Spinal cord (tissue), 10 donors: ENCODE measurements around the gene CDC40. TPM values are rescaled to one million over a fixed set of nuclear protein-coding genes. Genes with fewer than 3 reads are reported as not detected.

Experiments used
- DNase-seq, 6 donors: peaks; one replicate each; pipeline versions ENCODE4 v3.0.0 to v3.0.0-alpha.2; 2013 to 2015; ENCODE audit warnings: low spot score in 6 of 6, low read depth in 4 of 6
- H3K27ac ChIP-seq: one replicate; pipeline ENCODE4 v1.5.1; 2013; ENCODE audit warnings: low read depth, low read length, control low read depth
- H3K27me3 ChIP-seq: one replicate; pipeline ENCODE4 v1.6.1; 2013; ENCODE audit warnings: low read length; ENCODE audit not compliant: control insufficient read depth, insufficient read depth
- H3K36me3 ChIP-seq: one replicate; pipeline ENCODE4 v1.6.1; 2013; ENCODE audit warnings: low read length; ENCODE audit not compliant: control insufficient read depth, insufficient read depth
- H3K4me1 ChIP-seq: one replicate; pipeline ENCODE4 v1.6.1; 2013; ENCODE audit warnings: low read length; ENCODE audit not compliant: control insufficient read depth, insufficient read depth
- H3K4me3 ChIP-seq: one replicate; pipeline ENCODE4 v1.5.1; 2013; ENCODE audit warnings: low read depth, low read length, control low read depth
- H3K9me3 ChIP-seq: one replicate; pipeline ENCODE4 v1.6.1; 2013; ENCODE audit warnings: low read length; ENCODE audit not compliant: control insufficient read depth, insufficient read depth
- WGBS: methylation state at CpG from one replicate; pipeline ENCODE4 v1.1.5; 2013; ENCODE audit warnings: missing lambda C conversion rate; ENCODE audit not compliant: insufficient coverage; 5-methylcytosine and 5-hydroxymethylcytosine counted together
- polyA plus RNA-seq, 2 donors: library from polyadenylated mRNA; unstranded; fragments of 120-200 nt; gene quantifications; one replicate each; pipeline ENCODE4 v1.2.1, GENCODE V29; 2013; ENCODE audit not compliant: insufficient read length in 2 of 2
- total RNA-seq, 2 donors: library from RNA; depleted of rRNA in 1 of 2; stranded (reverse); fragments of 120-200 nt in 1 of 2; fragments of >200 nt in 1 of 2; gene quantifications; one replicate each; pipeline versions ENCODE4 v1.2.3 to v1.2.4, GENCODE V29; 2013 to 2014
- donor health status: healthy.

The CDC40 gene
- total and polyA plus RNA-seq, 4 donors = 20.2 to 26.9 (median 24.6) TPM

DNA sequence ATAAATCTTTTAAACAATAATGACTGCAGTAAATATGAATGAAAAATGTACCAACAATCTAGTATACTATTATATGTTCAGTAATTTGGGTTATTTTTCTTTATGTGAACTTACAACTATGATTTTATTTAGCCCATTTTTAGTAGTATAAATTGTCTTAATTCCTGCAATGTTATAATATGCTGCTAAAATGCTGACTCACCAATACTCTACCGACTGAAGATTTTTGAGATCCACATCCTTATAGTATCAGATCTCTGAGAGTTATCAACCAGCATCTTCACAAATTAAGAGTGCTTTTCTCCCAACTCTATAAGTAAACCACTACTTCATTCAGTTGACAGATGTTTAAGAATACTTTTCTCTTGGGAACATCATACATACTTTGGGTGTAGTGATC is 16.6 kb downstream of the CDC40 start:
- Histone ChIP-seq H3K27me3 (no peaks in the 10 kb centered on the region), H3K4me3 (no peak overlapping the region), H3K27ac (no peak overlapping the region), H3K9me3 (no peaks in the 10 kb centered on the region), H3K36me3 (no peaks in the 10 kb centered on the region), H3K4me1 (no peaks in the 10 kb centered on the region)
- no peak for DNase-seq
- no CpG with 5 or more reads among the region's 1 CpG for WGBS

GRCh38 chr6:110198561-110198960 is 18.3 kb downstream of the CDC40 start:
- H3K4me3 ChIP-seq = no peak overlapping the region
- no peaks in the 10 kb centered on the region for H3K27me3 ChIP-seq
- no peaks in the 10 kb centered on the region for H3K9me3 ChIP-seq
- no peaks in the 10 kb centered on the region for H3K36me3 ChIP-seq
- no peak for DNase-seq
- 100% methylated on average over 1 of the region's 3 CpGs for WGBS
- no peak overlapping the region for H3K27ac ChIP-seq
- no peaks in the 10 kb centered on the region for H3K4me1 ChIP-seq

DNA sequence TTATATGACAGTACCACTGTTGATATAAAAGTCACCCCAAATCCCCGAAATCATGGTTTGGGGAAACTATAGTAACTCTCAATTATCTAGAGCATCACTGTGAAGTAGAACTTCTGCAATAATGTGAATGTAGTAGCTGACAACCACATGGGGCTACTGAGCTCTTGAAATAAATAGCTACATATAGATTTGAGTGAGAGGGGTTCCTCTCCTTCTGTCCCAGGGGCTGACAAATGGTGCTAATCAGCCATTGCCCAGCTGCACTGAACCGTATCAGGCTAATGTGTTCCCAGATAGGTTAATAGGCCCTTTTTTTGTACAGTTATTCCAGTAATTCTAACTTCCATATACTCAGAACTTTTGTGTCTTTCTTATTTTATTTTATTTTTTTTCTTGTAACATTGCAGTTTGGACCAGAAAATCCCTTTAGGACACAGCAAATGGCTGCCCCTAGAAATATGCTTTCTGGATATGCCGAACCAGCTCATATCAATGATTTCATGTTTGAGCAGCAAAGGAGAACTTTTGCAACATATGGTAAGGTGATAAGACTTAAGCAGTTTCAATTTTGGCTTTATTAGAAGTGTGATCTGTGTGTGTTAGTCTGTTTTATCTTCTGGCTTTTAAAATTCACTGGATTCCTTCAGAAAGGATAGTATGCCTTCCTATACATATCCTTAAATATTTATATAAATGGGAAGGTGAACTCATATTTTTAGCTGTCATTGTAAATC is 21.1 kb downstream of the CDC40 start:
- Histone ChIP-seq H3K27me3 (no peaks in the 10 kb centered on the region), H3K27ac (no peak overlapping the region)
- WGBS = 80% methylated on average over 1 of the region's 3 CpGs

DNA sequence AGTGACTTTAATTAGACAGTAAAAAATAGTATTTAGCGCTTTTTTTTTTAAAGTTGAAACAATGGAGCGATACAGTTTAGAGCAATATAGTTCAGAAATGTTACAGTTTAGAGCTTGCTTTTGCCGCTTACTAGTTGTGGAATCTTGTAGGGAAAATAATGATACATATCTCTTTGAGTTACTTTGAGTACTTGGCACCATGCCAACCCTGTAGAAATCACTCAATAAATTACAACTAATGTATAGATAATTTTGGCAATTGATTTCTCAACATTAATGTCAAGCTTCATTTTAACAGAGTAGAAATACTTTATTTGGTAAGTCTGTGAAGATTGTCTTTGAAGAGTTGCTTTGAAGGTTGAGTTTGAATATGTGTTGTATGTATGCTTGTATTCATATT is 27.4 kb downstream of the CDC40 start:
- Histone ChIP-seq H3K27me3 (no peaks in the 10 kb centered on the region), H3K27ac (no peak overlapping the region), H3K36me3 (peaks cover 6% of the 10 kb centered on the region), H3K4me3 (no peak overlapping the region), H3K4me1 (no peaks in the 10 kb centered on the region), H3K9me3 (no peaks in the 10 kb centered on the region)
- DNase-seq = no peak
- no CpG with 5 or more reads among the region's 3 CpGs for WGBS

More for the DNA sequence above, 21.1 kb downstream of the CDC40 start:
- no peaks in the 10 kb centered on the region for H3K9me3 ChIP-seq
- H3K36me3 ChIP-seq = no peaks in the 10 kb centered on the region
- no peak for DNase-seq
- H3K4me1 ChIP-seq = no peaks in the 10 kb centered on the region
- H3K4me3 ChIP-seq = no peak overlapping the region

GRCh38 chr6:110211753-110212152 is 31.5 kb downstream of the CDC40 start:
- WGBS = no CpG with 5 or more reads among the region's 1 CpG
- no peak overlapping the region for H3K27ac ChIP-seq
- H3K4me1 ChIP-seq = no peaks in the 10 kb centered on the region
- H3K9me3 ChIP-seq = no peaks in the 10 kb centered on the region
- no peak overlapping the region for H3K4me3 ChIP-seq
- no peaks in the 10 kb centered on the region for H3K27me3 ChIP-seq
- H3K36me3 ChIP-seq = peaks cover 9% of the 10 kb centered on the region
- no peak for DNase-seq

DNA sequence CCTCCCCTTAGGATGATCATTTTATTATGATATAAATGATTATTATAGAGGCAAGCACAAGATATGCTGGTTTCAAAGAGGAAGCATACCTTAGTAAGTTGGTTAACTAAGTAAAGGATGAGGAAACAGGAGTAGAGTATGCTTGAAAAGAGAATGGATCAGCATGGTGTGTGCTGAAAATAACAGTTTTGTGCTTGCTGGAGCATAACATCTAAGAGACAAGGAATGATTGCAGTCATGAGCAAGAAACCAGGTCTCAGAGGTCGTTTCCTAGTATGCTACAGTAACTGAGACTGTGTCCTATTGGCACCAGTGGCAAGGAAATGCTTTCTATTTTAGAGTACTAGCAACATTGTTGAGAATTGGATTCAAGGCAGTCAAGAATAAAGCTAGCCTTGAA is 34.1 kb downstream of the CDC40 start:
- 50% methylated on average over 1 of the region's 1 CpG for WGBS
- Histone ChIP-seq H3K27me3 (no peaks in the 10 kb centered on the region), H3K36me3 (peaks cover 9% of the 10 kb centered on the region), H3K4me3 (no peak overlapping the region), H3K4me1 (no peaks in the 10 kb centered on the region), H3K27ac (no peak overlapping the region), H3K9me3 (no peaks in the 10 kb centered on the region)
- DNase-seq = peak in 1 of 6 donors; percentile 42

GRCh38 chr6:110216140-110216539 is 35.9 kb downstream of the CDC40 start:
- DNase-seq = no peak
- no peak overlapping the region for H3K27ac ChIP-seq
- no peaks in the 10 kb centered on the region for H3K27me3 ChIP-seq
- 94% methylated on average over 2 of the region's 5 CpGs for WGBS
- no peaks in the 10 kb centered on the region for H3K4me1 ChIP-seq
- H3K36me3 ChIP-seq = peaks cover 12% of the 10 kb centered on the region
- no peaks in the 10 kb centered on the region for H3K9me3 ChIP-seq
- H3K4me3 ChIP-seq = no peak overlapping the region

DNA sequence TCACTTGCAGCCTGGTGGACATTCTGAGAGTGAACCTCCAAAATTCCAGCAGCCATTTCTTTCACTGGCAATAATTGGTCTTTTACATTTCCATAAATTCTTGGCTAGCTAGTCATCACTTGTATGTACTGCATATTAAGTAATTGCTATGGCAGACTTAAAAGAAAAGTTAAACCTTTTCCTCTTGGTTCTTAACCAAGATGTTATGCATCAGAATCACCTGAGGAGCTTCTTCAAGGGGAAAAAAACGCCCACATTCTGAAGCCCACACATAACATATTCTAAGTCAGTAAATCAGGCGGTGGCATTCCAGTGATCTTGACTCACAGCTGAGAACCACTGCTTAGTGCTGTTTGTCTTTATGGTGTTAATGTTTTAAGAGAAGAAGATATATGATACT is 37.0 kb downstream of the CDC40 start:
- Histone ChIP-seq H3K9me3 (no peaks in the 10 kb centered on the region), H3K36me3 (peaks cover 12% of the 10 kb centered on the region), H3K4me3 (no peak overlapping the region), H3K4me1 (no peaks in the 10 kb centered on the region), H3K27ac (no peak overlapping the region), H3K27me3 (no peaks in the 10 kb centered on the region)
- no peak for DNase-seq
- no CpG with 5 or more reads among the region's 2 CpGs for WGBS

DNA sequence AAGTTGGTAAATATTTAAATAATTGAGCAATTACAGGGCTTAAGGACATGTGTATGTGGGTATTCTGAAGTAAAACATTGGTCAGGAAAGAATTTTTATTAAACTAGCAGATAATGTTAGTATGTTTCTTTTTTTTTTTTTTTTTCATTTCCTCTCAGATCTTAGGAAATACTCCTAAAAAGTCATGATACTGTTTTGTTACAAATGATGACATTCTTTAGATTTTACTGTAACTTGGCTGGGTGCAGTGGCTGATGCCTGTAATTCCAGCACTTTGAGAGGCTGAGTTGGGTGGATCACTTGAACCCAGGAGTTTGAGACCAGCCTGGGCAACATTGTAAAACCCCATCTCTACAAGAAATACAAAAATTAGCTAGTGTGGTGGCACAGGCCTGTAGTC is 41.5 kb downstream of the CDC40 start:
- Histone ChIP-seq H3K4me1 (no peaks in the 10 kb centered on the region), H3K27me3 (no peaks in the 10 kb centered on the region), H3K27ac (no peak overlapping the region), H3K36me3 (peaks cover 20% of the 10 kb centered on the region), H3K9me3 (no peaks in the 10 kb centered on the region), H3K4me3 (no peak overlapping the region)
- no peak for DNase-seq

GRCh38 chr6:110226261-110226660 is 46.0 kb downstream of the CDC40 start:
- no peak for DNase-seq
- 67% methylated on average over 1 of the region's 1 CpG for WGBS
- no peak overlapping the region for H3K4me3 ChIP-seq
- H3K27ac ChIP-seq = no peak overlapping the region
- no peaks in the 10 kb centered on the region for H3K27me3 ChIP-seq
- no peaks in the 10 kb centered on the region for H3K4me1 ChIP-seq
- peaks cover 12% of the 10 kb centered on the region for H3K36me3 ChIP-seq
- H3K9me3 ChIP-seq = no peaks in the 10 kb centered on the region
